Measurements from ENCODE around the gene LRP1B.

The LRP1B gene

GRCh38 chr2:140200307-140200706, 1930.5 kb downstream of the LRP1B start:
- H3K27ac ChIP-seq = no peak overlapping the region
- TF ChIP-seq ZFX (IDR thresholded peaks at IDR 0.05; ENCODE audit: borderline replicate concordance) (no peak), CTCF (IDR thresholded peaks at IDR 0.05) (no peak)

GRCh38 chr2:140199312-140199711, 1931.5 kb downstream of the LRP1B start:
- TF ChIP-seq ZFX (IDR thresholded peaks at IDR 0.05; ENCODE audit: borderline replicate concordance) (no peak), CTCF (IDR thresholded peaks at IDR 0.05) (no peak)
- no peak overlapping the region for H3K27ac ChIP-seq

GRCh38 chr2:140187086-140187485, 1943.7 kb downstream of the LRP1B start:
- TF ChIP-seq ZFX (IDR thresholded peaks at IDR 0.05; ENCODE audit: borderline replicate concordance) = no peak
- TF ChIP-seq CTCF (IDR thresholded peaks at IDR 0.05) = no peak
- H3K27ac ChIP-seq = no peak overlapping the region

GRCh38 chr2:140186313-140186712, 1944.5 kb downstream of the LRP1B start:
- TF ChIP-seq ZFX (IDR thresholded peaks at IDR 0.05; ENCODE audit: borderline replicate concordance) = no peak
- TF ChIP-seq CTCF (IDR thresholded peaks at IDR 0.05) = no peak
- H3K27ac ChIP-seq = no peak overlapping the region

GRCh38 chr2:140185076-140185475, 1945.7 kb downstream of the LRP1B start:
- TF ChIP-seq CTCF (IDR thresholded peaks at IDR 0.05) (no peak), ZFX (IDR thresholded peaks at IDR 0.05; ENCODE audit: borderline replicate concordance) (no peak)
- H3K27ac ChIP-seq = no peak overlapping the region

- TF ChIP-seq CTCF (IDR thresholded peaks at IDR 0.05) (no peak), ZFX (IDR thresholded peaks at IDR 0.05; ENCODE audit: borderline replicate concordance) (no peak)
- no peak overlapping the region for H3K27ac ChIP-seq
Measured at GRCh38 chr2:140183056-140183765, 1947.6 kb downstream of the LRP1B start.
